GM12801 (cell line): ENCODE data around the gene ITGAL.

Source experiments
- CTCF ChIP-seq: IDR thresholded peaks from one replicate; pipeline ENCODE4 v1.5.1; 2011; ENCODE audit warnings: control low read depth; ENCODE audit not compliant: insufficient read length; ENCODE audit errors: extremely low read depth

ITGAL gene

GRCh38 chr16:30535106-30535776 lies 62.7 kb downstream of the ITGAL start:
- no peak for TF ChIP-seq CTCF

- no peak for TF ChIP-seq CTCF
Observed at GRCh38 chr16:30535777-30536190, 63.2 kb downstream of the ITGAL start.

- TF ChIP-seq CTCF, result no peak
Observed at GRCh38 chr16:30539000-30539964, 66.7 kb downstream of the ITGAL start.

GRCh38 chr16:30541502-30542329 lies 69.2 kb downstream of the ITGAL start:
- TF ChIP-seq CTCF, result no peak

GRCh38 chr16:30543067-30543466 lies 70.5 kb downstream of the ITGAL start:
- no peak for TF ChIP-seq CTCF

- TF ChIP-seq CTCF, result no peak
Observed at GRCh38 chr16:30546115-30546514, 73.6 kb downstream of the ITGAL start.
